ENCODE data around the gene MAPKAP1.
"Not testable (repeated sequence)": the region's sequence is repeated elsewhere in the genome, so short reads cannot be mapped to it uniquely, and the experiment has no call there.

The MAPKAP1 gene

GRCh38 chr9:125694478-125694877 is 12.5 kb downstream of the MAPKAP1 start:
- DNase-seq (ENCODE audit: low read depth, low spot score), result no peak
- TF ChIP-seq CTCF (IDR thresholded peaks at IDR 0.05; ENCODE audit: insufficient read depth, low read length, missing control alignments), result no peak
- no peak overlapping the region for H3K4me3 ChIP-seq (ENCODE audit: low read depth, low read length)
- ChIA-PET CTCF (interaction anchor here (1.2 kb wide), 1 partner anchor 287 kb away, joined by 4 read pairs; no protein-coding TSS in a partner anchor), POLR2A (no interaction called here)

- POLR2A ChIA-PET; DNase-seq (ENCODE audit: low read depth, low spot score); CTCF ChIA-PET; H3K4me3 ChIP-seq (ENCODE audit: low read depth, low read length): not testable (repeated sequence)
Measured at GRCh38 chr9:125693492-125693891, 13.5 kb downstream of the MAPKAP1 start.

- H3K4me3 ChIP-seq (ENCODE audit: low read depth, low read length), result no peak overlapping the region
- DNase-seq (ENCODE audit: low read depth, low spot score), result no peak
- ChIA-PET POLR2A (no interaction called here), CTCF (no interaction called here)
- TF ChIP-seq CTCF (IDR thresholded peaks at IDR 0.05; ENCODE audit: insufficient read depth, low read length, missing control alignments), result no peak
Measured at GRCh38 chr9:125691869-125692268, 15.1 kb downstream of the MAPKAP1 start.

- CTCF ChIA-PET, result no interaction called here
- no peak for TF ChIP-seq CTCF (IDR thresholded peaks at IDR 0.05; ENCODE audit: insufficient read depth, low read length, missing control alignments)
- no peak overlapping the region for H3K4me3 ChIP-seq (ENCODE audit: low read depth, low read length)
- POLR2A ChIA-PET, result no interaction called here
- DNase-seq (ENCODE audit: low read depth, low spot score), result no peak
Measured at GRCh38 chr9:125690679-125691078, 16.3 kb downstream of the MAPKAP1 start.

- POLR2A ChIA-PET, result no interaction called here
Measured at GRCh38 chr9:125687163-125687863, 19.7 kb downstream of the MAPKAP1 start.

GRCh38 chr9:125685167-125685566 is 21.8 kb downstream of the MAPKAP1 start:
- CTCF ChIA-PET, result no interaction called here
- POLR2A ChIA-PET, result no interaction called here
- DNase-seq (ENCODE audit: low read depth, low spot score), result no peak
- no peak for TF ChIP-seq CTCF (IDR thresholded peaks at IDR 0.05; ENCODE audit: insufficient read depth, low read length, missing control alignments)
- no peak overlapping the region for H3K4me3 ChIP-seq (ENCODE audit: low read depth, low read length)

More at GRCh38 chr9:125687163-125687863, 19.7 kb downstream of the MAPKAP1 start:
- no peak for TF ChIP-seq CTCF (IDR thresholded peaks at IDR 0.05; ENCODE audit: insufficient read depth, low read length, missing control alignments)
- no peak for DNase-seq (ENCODE audit: low read depth, low spot score)
- no peak overlapping the region for H3K4me3 ChIP-seq (ENCODE audit: low read depth, low read length)
- CTCF ChIA-PET, result interaction anchor here (1.0 to 1.8 kb wide), 2 partner anchors 129 to 279 kb away, joined by 3 to 6 read pairs; no protein-coding TSS in a partner anchor

GRCh38 chr9:125683486-125683885 is 23.5 kb downstream of the MAPKAP1 start:
- ChIA-PET CTCF (no interaction called here), POLR2A (interaction anchor here (0.7 kb wide), 1 partner anchor 24 kb away, joined by 3 read pairs; the partner anchor contains the start of gene MAPKAP1)
- H3K4me3 ChIP-seq (ENCODE audit: low read depth, low read length), result no peak overlapping the region
- TF ChIP-seq CTCF (IDR thresholded peaks at IDR 0.05; ENCODE audit: insufficient read depth, low read length, missing control alignments), result no peak
- no peak for DNase-seq (ENCODE audit: low read depth, low spot score)

Measured in AG04449 (cell line).